Activated CD8-positive, alpha-beta T cell treated with anti-CD3 and anti-CD28 coated beads for 36 hours (primary cell): Measurements from ENCODE around the gene TTYH2. TPM values are rescaled to one million over a fixed set of nuclear protein-coding genes. Genes with fewer than 3 reads are reported as not detected.

Source experiments
- ATAC-seq: fragments of 200-7000 bp; cut with Tn5 transposase; one replicate; pipeline ENCODE4 v1.10.0; 2021; ENCODE audit warnings: mild to moderate bottlenecking, moderate library complexity
- CTCF ChIA-PET: fragments of 350-600 bp; sonication (Branson Sonifier 250); formaldehyde crosslinking; loops from one replicate; lab custom pipeline; 2021; ENCODE audit warnings: antibody characterized with exemption; lab: Charles Lee
- POLR2A ChIA-PET: fragments of 350-600 bp; sonication (Branson Sonifier 250); formaldehyde crosslinking; loops from one replicate; lab custom pipeline; 2021; ENCODE audit warnings: antibody characterized with exemption; lab: Charles Lee
- DNase-seq: peaks from one replicate; pipeline ENCODE4 v3.0.0-alpha.2; 2020
- H3K27ac Mint-ChIP-seq: one replicate; pipeline ENCODE4 v1.8.0; 2021; ENCODE audit warnings: mild to moderate bottlenecking, mixed read lengths
- H3K27me3 Mint-ChIP-seq: one replicate; pipeline ENCODE4 v1.8.0; 2021; ENCODE audit warnings: mixed read lengths
- H3K36me3 Mint-ChIP-seq: one replicate; pipeline ENCODE4 v1.8.0; 2021; ENCODE audit warnings: low read depth, mixed read lengths
- H3K4me1 Mint-ChIP-seq: one replicate; pipeline ENCODE4 v1.8.0; 2021; ENCODE audit warnings: low read depth, mixed read lengths
- H3K4me3 Mint-ChIP-seq: one replicate; pipeline ENCODE4 v1.8.0; 2021; ENCODE audit warnings: mild to moderate bottlenecking, moderate library complexity, mixed read lengths
- H3K9me3 Mint-ChIP-seq: one replicate; pipeline ENCODE4 v1.8.0; 2021; ENCODE audit warnings: mixed read lengths
- intact Hi-C: fragments of 100-400 bp; cut with micrococcal nuclease; formaldehyde crosslinking; loops from one replicate; pipeline ENCODE4 v1.10.0; 2022
- total RNA-seq, 2 experiments: library from RNA; stranded (reverse); gene quantifications; one replicate each; pipeline ENCODE4 v1.2.3, GENCODE V29; 2021
- TF ChIP-seq, protein P1 (sequence below): fragments of 200-600 bp; IDR thresholded peaks from one replicate; pipeline ENCODE4 v1.8.0; 2022; ENCODE audit warnings: antibody characterized with exemption, mild to moderate bottlenecking

TTYH2 gene
- total RNA-seq, 2 experiments from 2014 or later, result 3.4 to 4.9 TPM

DNA sequence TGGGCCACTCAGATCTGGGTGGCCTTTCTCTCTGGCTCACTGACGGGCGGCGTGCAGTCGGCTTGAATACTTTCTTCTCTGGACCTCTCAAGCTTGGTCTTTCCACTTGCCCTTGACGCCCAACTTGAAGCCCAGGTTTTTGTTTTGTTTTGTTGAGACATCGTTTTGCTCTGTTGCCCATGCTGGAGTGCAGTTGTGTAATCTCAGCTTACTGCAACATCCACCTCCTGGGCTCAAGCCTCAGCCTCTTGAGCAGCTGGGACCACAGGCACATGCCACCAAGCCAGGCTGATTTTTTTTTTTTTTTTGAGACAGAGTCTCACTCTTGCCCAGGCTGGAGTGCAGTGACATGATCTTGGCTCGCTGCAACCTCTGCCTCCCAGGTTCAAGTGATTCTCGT lies 89.9 kb downstream of the TTYH2 start:
- POLR2A ChIA-PET, result interaction anchor here (0.6 kb wide), 1 partner anchor 296 kb away, joined by 4 read pairs; no protein-coding TSS in a partner anchor
- Mint-ChIP-seq H3K9me3 (no peaks in the 10 kb centered on the region), H3K4me1 (peaks cover 4% of the 10 kb centered on the region), H3K4me3 (no peak overlapping the region), H3K27me3 (peaks cover 8% of the 10 kb centered on the region), H3K36me3 (no peaks in the 10 kb centered on the region), H3K27ac (no peak overlapping the region)
- CTCF ChIA-PET, result interaction anchor here (1.0 to 2.0 kb wide), 5 partner anchors 9 to 59 kb away, joined by 3 to 5 read pairs (median 3); partner anchors contain the start of gene BTBD17
- TF ChIP-seq, protein P1, sequence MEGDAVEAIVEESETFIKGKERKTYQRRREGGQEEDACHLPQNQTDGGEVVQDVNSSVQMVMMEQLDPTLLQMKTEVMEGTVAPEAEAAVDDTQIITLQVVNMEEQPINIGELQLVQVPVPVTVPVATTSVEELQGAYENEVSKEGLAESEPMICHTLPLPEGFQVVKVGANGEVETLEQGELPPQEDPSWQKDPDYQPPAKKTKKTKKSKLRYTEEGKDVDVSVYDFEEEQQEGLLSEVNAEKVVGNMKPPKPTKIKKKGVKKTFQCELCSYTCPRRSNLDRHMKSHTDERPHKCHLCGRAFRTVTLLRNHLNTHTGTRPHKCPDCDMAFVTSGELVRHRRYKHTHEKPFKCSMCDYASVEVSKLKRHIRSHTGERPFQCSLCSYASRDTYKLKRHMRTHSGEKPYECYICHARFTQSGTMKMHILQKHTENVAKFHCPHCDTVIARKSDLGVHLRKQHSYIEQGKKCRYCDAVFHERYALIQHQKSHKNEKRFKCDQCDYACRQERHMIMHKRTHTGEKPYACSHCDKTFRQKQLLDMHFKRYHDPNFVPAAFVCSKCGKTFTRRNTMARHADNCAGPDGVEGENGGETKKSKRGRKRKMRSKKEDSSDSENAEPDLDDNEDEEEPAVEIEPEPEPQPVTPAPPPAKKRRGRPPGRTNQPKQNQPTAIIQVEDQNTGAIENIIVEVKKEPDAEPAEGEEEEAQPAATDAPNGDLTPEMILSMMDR, result no peak
- DNase-seq (no peak), ATAC-seq (no peak)
- intact Hi-C loops, result loop anchor here (5.0 kb wide), 1 partner anchor 49 kb away; no protein-coding TSS in a partner anchor

DNA sequence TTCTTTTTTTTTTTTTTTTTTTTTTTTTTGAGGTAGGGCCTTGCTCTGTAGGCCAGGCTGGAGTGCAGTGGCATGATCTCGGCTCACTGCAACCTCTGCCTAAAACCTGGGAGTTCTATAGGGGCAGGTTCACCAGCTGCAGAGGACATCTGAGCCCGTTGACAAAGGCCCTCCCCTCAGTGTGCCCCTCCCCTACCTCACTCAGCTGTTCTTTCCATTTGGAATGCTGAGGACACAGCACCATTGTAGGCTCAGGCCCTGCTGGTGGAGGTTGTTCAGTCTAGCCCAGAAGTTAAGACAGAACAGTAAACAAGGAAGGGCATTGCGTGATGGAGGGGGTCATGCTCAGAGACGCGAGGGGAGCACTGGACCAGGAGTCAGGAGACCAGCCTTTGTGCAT lies 90.8 kb downstream of the TTYH2 start:
- no peaks in the 10 kb centered on the region for H3K9me3 Mint-ChIP-seq
- H3K36me3 Mint-ChIP-seq, result no peaks in the 10 kb centered on the region
- TF ChIP-seq, protein P1, result no peak
- H3K4me3 Mint-ChIP-seq, result no peak overlapping the region
- ATAC-seq (no peak), DNase-seq (no peak)
- peaks cover 4% of the 10 kb centered on the region for H3K4me1 Mint-ChIP-seq
- POLR2A ChIA-PET, result interaction anchor here (0.6 kb wide), 1 partner anchor 295 kb away, joined by 4 read pairs; no protein-coding TSS in a partner anchor
- CTCF ChIA-PET, result interaction anchor here (0.7 to 2.0 kb wide), 5 partner anchors 10 to 659 kb away, joined by 3 to 7 read pairs (median 4); partner anchors contain the start of gene BTBD17
- intact Hi-C loops, result loop anchor here (5.0 kb wide), 1 partner anchor 48 kb away; no protein-coding TSS in a partner anchor
- peaks cover 8% of the 10 kb centered on the region for H3K27me3 Mint-ChIP-seq
- no peak overlapping the region for H3K27ac Mint-ChIP-seq

DNA sequence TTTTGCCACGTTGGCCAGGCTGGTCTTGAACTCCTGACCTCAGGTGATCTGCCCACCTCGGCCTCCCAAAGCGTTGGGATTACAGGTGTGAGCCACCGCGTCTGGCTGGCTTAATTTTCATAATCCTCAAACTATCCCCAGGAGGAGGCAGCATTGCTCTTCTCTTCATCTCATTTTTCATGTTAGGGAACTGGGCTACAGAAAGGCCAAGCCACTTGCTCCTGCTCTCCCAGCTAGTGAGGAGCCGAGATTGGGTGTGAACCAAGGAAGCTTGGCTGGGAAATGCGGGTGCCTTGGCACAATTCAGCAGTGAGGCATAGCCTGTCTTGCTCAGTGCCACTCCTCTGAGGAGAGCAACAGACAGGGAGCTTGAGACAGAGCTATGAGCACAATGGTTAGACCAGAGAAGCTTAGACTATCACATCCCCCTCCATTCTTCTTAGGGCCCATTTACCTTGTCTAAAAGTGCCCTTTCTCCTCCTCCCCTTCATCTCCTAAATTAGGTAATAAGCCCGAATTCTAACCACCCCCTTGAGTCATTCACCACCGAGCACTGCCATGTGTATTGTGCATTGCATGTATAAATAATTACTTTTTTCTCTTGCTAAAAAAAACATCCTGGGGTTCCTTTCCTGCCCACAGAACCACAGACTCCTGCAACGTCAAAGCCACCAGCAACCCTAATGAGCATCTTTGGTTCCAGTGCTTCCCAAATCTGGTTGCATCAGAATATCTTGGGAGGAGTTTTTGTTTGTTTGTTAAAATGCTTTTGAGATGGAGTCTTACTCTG lies 92.7 kb downstream of the TTYH2 start:
- ChIA-PET POLR2A (no interaction called here), CTCF (interaction anchor here (0.8 to 1.9 kb wide), 3 partner anchors 47 to 73 kb away, joined by 3 to 7 read pairs (median 6); no protein-coding TSS in a partner anchor)
- ATAC-seq (no peak), DNase-seq (no peak)
- H3K9me3 Mint-ChIP-seq, result no peaks in the 10 kb centered on the region
- TF ChIP-seq, protein P1, result no peak
- no peak overlapping the region for H3K4me3 Mint-ChIP-seq
- H3K27ac Mint-ChIP-seq, result no peak overlapping the region
- H3K4me1 Mint-ChIP-seq, result peaks cover 4% of the 10 kb centered on the region
- no peaks in the 10 kb centered on the region for H3K36me3 Mint-ChIP-seq
- intact Hi-C loops, result no loop called here
- peaks cover 6% of the 10 kb centered on the region for H3K27me3 Mint-ChIP-seq

DNA sequence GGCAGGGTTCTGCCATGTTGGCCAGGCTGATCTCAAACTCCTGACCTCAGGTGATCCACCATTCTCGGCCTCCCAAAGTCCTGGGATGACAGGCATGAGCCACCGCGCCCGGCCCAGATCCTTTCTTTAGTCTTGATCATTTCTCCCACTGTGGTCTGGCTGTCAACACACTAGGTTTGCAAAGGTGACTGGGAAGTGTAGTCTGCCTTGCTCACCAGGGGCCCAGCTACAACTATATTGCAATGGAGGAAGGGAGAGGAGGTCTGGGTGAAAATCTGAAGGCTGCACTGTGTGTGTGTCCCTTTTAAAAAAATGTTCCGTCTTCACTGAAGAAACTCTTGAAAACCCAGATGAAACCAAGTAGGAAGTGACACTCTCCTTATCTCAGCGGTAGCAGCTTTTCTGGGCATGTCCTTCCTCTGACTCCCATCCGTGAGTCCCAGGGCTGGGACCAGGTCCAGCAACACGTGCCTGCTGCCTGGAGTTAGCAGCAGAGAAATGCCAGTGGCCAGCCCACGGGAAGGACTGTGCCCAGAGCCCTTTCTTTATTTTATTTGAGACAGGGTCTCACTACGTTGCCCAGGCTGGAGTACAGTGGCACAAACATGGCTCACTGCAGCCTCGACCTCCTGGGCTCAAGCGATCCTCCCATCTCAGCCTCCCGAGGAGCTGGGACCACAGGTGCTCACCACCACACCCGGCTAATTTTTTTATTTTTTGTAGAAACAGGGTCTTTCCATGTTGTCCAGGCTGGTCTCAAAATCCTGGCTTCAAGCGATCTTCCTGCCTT lies 94.8 kb downstream of the TTYH2 start:
- Mint-ChIP-seq H3K36me3 (no peaks in the 10 kb centered on the region), H3K4me1 (peaks cover 4% of the 10 kb centered on the region), H3K4me3 (no peak overlapping the region), H3K27me3 (peaks cover 6% of the 10 kb centered on the region), H3K9me3 (peaks cover 5% of the 10 kb centered on the region), H3K27ac (no peak overlapping the region)
- TF ChIP-seq, protein P1, result no peak
- POLR2A ChIA-PET, result no interaction called here
- CTCF ChIA-PET, result interaction anchor here (1.6 kb wide), 1 partner anchor 70 kb away, joined by 3 read pairs; no protein-coding TSS in a partner anchor
- no peak for DNase-seq
- intact Hi-C loops, result no loop called here
- ATAC-seq, result no peak
